Fibroblast of villous mesenchyme (primary cell): ENCODE results near the gene DNTT. TPM values are rescaled to one million over a fixed set of nuclear protein-coding genes. Genes with fewer than 3 reads are reported as not detected.

Experiments
- DNase-seq: peaks from one replicate; pipeline ENCODE4 v3.0.0-alpha.2; 2010; ENCODE audit warnings: low read depth
- H3K4me3 ChIP-seq: 2 replicates; pipeline ENCODE4 v1.5.1; 2011; ENCODE audit warnings: low read depth, mild to moderate bottlenecking, low read length
- CTCF ChIP-seq: IDR thresholded peaks from 2 replicates; pipeline ENCODE4 v1.5.1; 2012; ENCODE audit warnings: low read depth, mild to moderate bottlenecking, low read length; ENCODE audit not compliant: insufficient read depth
- total RNA-seq: library from RNA; depleted of rRNA; stranded (reverse); fragments of >200 nt; gene quantifications from 2 replicates; pipeline ENCODE4 v1.2.3, GENCODE V29; 2012

The DNTT gene
- total RNA-seq, 1 donor: not detected

GRCh38 chr10:96285331-96285752 lies 18.9 kb upstream of the DNTT start:
- no peak overlapping the region for H3K4me3 ChIP-seq
- TF ChIP-seq CTCF: no peak
- no peak for DNase-seq

- TF ChIP-seq CTCF: no peak
- H3K4me3 ChIP-seq: no peak overlapping the region
- DNase-seq: peak; percentile 23
Observed at GRCh38 chr10:96287392-96288105, 16.7 kb upstream of the DNTT start.

- DNase-seq: no peak
- no peak for TF ChIP-seq CTCF
- no peak overlapping the region for H3K4me3 ChIP-seq
Observed at GRCh38 chr10:96288151-96288621, 16.0 kb upstream of the DNTT start.

GRCh38 chr10:96289218-96289910 lies 14.9 kb upstream of the DNTT start:
- TF ChIP-seq CTCF: no peak
- no peak overlapping the region for H3K4me3 ChIP-seq
- no peak for DNase-seq

GRCh38 chr10:96290368-96291133 lies 13.7 kb upstream of the DNTT start:
- no peak for TF ChIP-seq CTCF
- DNase-seq: no peak
- no peak overlapping the region for H3K4me3 ChIP-seq

GRCh38 chr10:96292971-96293920 lies 11.0 kb upstream of the DNTT start:
- peak; percentile 47 for DNase-seq
- TF ChIP-seq CTCF: peak; percentile 45
- no peak overlapping the region for H3K4me3 ChIP-seq
